Activated B cell treated with CpG ODN at 0.5 μM for 24 hours (primary cell): Measurements from ENCODE around the gene FBN2. TPM values are rescaled to one million over a fixed set of nuclear protein-coding genes. Genes with fewer than 3 reads are reported as not detected.
"Not testable (repeated sequence)": the region's sequence is repeated elsewhere in the genome, so short reads cannot be mapped to it uniquely, and the experiment has no call there.

Experiments
- ATAC-seq: fragments of 200-7000 bp; cut with Tn5 transposase; one replicate; pipeline ENCODE4 v1.10.0; 2021; ENCODE audit warnings: low read depth, mild to moderate bottlenecking, moderate library complexity
- CTCF ChIA-PET: fragments of 350-600 bp; sonication (Branson Sonifier 250); formaldehyde crosslinking; loops from one replicate; lab custom pipeline; 2021; ENCODE audit warnings: antibody characterized with exemption; lab: Charles Lee
- POLR2A ChIA-PET: fragments of 350-600 bp; sonication (Branson Sonifier 250); formaldehyde crosslinking; loops from one replicate; lab custom pipeline; 2021; ENCODE audit warnings: antibody characterized with exemption; lab: Charles Lee
- DNase-seq: peaks from one replicate; pipeline ENCODE4 v3.0.0; 2022
- H3K27ac Mint-ChIP-seq: one replicate; pipeline ENCODE4 v1.8.0; 2020; ENCODE audit warnings: mixed read lengths
- H3K27me3 Mint-ChIP-seq: one replicate; pipeline ENCODE4 v1.8.0; 2021; ENCODE audit warnings: mixed read lengths
- H3K36me3 Mint-ChIP-seq: one replicate; pipeline ENCODE4 v1.8.0; 2021; ENCODE audit warnings: low read depth, mixed read lengths
- H3K4me1 Mint-ChIP-seq: one replicate; pipeline ENCODE4 v1.8.0; 2021; ENCODE audit warnings: mixed read lengths
- H3K4me3 Mint-ChIP-seq: one replicate; pipeline ENCODE4 v1.8.0; 2020; ENCODE audit warnings: mild to moderate bottlenecking, mixed read lengths
- H3K9me3 Mint-ChIP-seq: one replicate; pipeline ENCODE4 v1.8.0; 2020; ENCODE audit warnings: mixed read lengths
- CTCF ChIP-seq: fragments of 200-600 bp; IDR thresholded peaks from one replicate; pipeline ENCODE4 v1.8.0; 2022; ENCODE audit warnings: antibody characterized with exemption, mild to moderate bottlenecking
- intact Hi-C: fragments of 100-400 bp; cut with micrococcal nuclease; formaldehyde crosslinking; loops from one replicate; pipeline ENCODE4 v1.15.1; 2024
- total RNA-seq: library from RNA; stranded (reverse); gene quantifications from 2 replicates; pipeline ENCODE4 v1.2.3, GENCODE V29; 2022

Gene FBN2
- total RNA-seq, 1 donor from 2014 or later: not detected

- Mint-ChIP-seq H3K4me1 (no peaks in the 10 kb centered on the region), H3K9me3 (peaks cover 3% of the 10 kb centered on the region), H3K27ac (no peak overlapping the region), H3K4me3 (no peak overlapping the region), H3K36me3 (no peaks in the 10 kb centered on the region), H3K27me3 (no peaks in the 10 kb centered on the region)
- intact Hi-C loops: no loop called here
- POLR2A ChIA-PET: no interaction called here
- no peak for TF ChIP-seq CTCF
- CTCF ChIA-PET: no interaction called here
- ATAC-seq (no peak), DNase-seq (no peak)
These were observed 84.9 kb downstream of the FBN2 start for GRCh38 chr5:128453121-128453520.

GRCh38 chr5:128447224-128447623, 90.8 kb downstream of the FBN2 start:
- POLR2A ChIA-PET, H3K36me3 Mint-ChIP-seq, H3K27me3 Mint-ChIP-seq, ATAC-seq, H3K4me1 Mint-ChIP-seq, intact Hi-C loops, CTCF ChIA-PET, DNase-seq, H3K4me3 Mint-ChIP-seq, H3K27ac Mint-ChIP-seq: not testable (repeated sequence)
- peaks cover 11% of the 10 kb centered on the region for H3K9me3 Mint-ChIP-seq

GRCh38 chr5:128441941-128442350, 96.1 kb downstream of the FBN2 start:
- Mint-ChIP-seq H3K27ac (no peak overlapping the region), H3K9me3 (no peaks in the 10 kb centered on the region), H3K27me3 (no peaks in the 10 kb centered on the region), H3K36me3 (no peaks in the 10 kb centered on the region), H3K4me3 (no peak overlapping the region), H3K4me1 (no peaks in the 10 kb centered on the region)
- ChIA-PET POLR2A (no interaction called here), CTCF (no interaction called here)
- intact Hi-C loops: no loop called here
- DNase-seq: no peak
- TF ChIP-seq CTCF: no peak
- ATAC-seq: no peak

- Mint-ChIP-seq H3K4me1 (no peaks in the 10 kb centered on the region), H3K36me3 (no peaks in the 10 kb centered on the region), H3K27ac (no peak overlapping the region), H3K27me3 (no peaks in the 10 kb centered on the region), H3K9me3 (no peaks in the 10 kb centered on the region), H3K4me3 (no peak overlapping the region)
- no peak for DNase-seq
- no peak for TF ChIP-seq CTCF
- intact Hi-C loops: no loop called here
- ChIA-PET POLR2A (no interaction called here), CTCF (no interaction called here)
- no peak for ATAC-seq
These were observed 96.9 kb downstream of the FBN2 start for GRCh38 chr5:128441165-128441564.

- Mint-ChIP-seq H3K27ac (no peak overlapping the region), H3K36me3 (no peaks in the 10 kb centered on the region), H3K4me1 (no peaks in the 10 kb centered on the region), H3K9me3 (no peaks in the 10 kb centered on the region), H3K27me3 (no peaks in the 10 kb centered on the region), H3K4me3 (no peak overlapping the region)
- POLR2A ChIA-PET: no interaction called here
- intact Hi-C loops: no loop called here
- TF ChIP-seq CTCF: no peak
- CTCF ChIA-PET: no interaction called here
- ATAC-seq (no peak), DNase-seq (no peak)
These were observed 101.3 kb downstream of the FBN2 start for GRCh38 chr5:128436749-128437188.

- no peak overlapping the region for H3K4me3 Mint-ChIP-seq
- no peaks in the 10 kb centered on the region for H3K9me3 Mint-ChIP-seq
- no peaks in the 10 kb centered on the region for H3K4me1 Mint-ChIP-seq
- no peak for TF ChIP-seq CTCF
- no peak overlapping the region for H3K27ac Mint-ChIP-seq
- DNase-seq: no peak
- intact Hi-C loops: no loop called here
- no peak for ATAC-seq
- POLR2A ChIA-PET: no interaction called here
- CTCF ChIA-PET: no interaction called here
- H3K36me3 Mint-ChIP-seq: no peaks in the 10 kb centered on the region
- H3K27me3 Mint-ChIP-seq: no peaks in the 10 kb centered on the region
These were observed 102.2 kb downstream of the FBN2 start for GRCh38 chr5:128435861-128436260.
